Measurements from ENCODE around the gene MYL4. TPM values are rescaled to one million over a fixed set of nuclear protein-coding genes. Genes with fewer than 3 reads are reported as not detected.

Gene MYL4
- total and polyA plus RNA-seq, 4 donors, result 0.49 to 9.0 (median 0.56) TPM

- no peak for TF ChIP-seq CTCF (IDR thresholded peaks at IDR 0.05; ENCODE audit: control extremely low read depth, extremely low read depth)
- Histone ChIP-seq H3K9ac (ENCODE audit: insufficient read depth in 1 of 2, low read length in 2 of 2) (no peak overlapping the region), H3K4me1 (ENCODE audit: control insufficient read depth in 5 of 5, insufficient read depth in 5 of 5, low read length in 5 of 5) (peaks cover 0 to 18% (median 9%) of the 10 kb centered on the region in 5 donors), H3K27me3 (ENCODE audit: control insufficient read depth in 3 of 3, insufficient read depth in 3 of 3, low read length in 2 of 3) (no peaks in the 10 kb centered on the region), H3K4me3 (no peak overlapping the region), H3K9me3 (ENCODE audit: control insufficient read depth in 4 of 4, insufficient read depth in 3 of 4, low read length in 3 of 4) (no peaks in the 10 kb centered on the region), H3K36me3 (ENCODE audit: control insufficient read depth in 4 of 4, insufficient read depth in 4 of 4, low read length in 4 of 4) (no peaks in the 10 kb centered on the region), H3K27ac (ENCODE audit: low read depth in 1 of 2, low read length in 1 of 2) (no peak overlapping the region)
- WGBS, 2 donors, result 86 to 89% methylated on average over 29 of the region's 29 CpGs
- DNase-seq (no peak), ATAC-seq (ENCODE audit: insufficient read depth, low FRiP score) (no peak)
Observed at GRCh38 chr17:47238321-47239010, 29.3 kb downstream of the MYL4 start.

DNA sequence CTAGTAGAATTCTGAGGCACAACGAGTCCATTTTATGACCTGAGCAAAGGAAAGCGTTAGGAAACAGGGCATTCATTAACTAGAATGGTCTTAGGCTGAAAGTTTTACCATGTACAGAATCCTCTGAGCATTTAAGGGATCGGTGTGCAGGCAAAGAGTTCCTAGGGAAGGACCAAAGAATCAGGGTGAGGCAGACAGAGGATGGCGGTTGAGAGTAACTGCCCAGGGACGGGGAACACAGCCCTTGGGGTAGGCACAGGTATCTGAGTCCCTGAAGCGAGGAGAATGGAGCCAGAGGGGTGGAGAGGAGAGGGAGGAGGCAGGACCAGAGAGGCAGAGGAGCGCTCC lies 30.4 kb downstream of the MYL4 start:
- 90 to 91% methylated on average over 7 of the region's 7 CpGs for whole genome bisulfite sequencing, 2 donors
- Histone ChIP-seq H3K36me3 (ENCODE audit: control insufficient read depth in 4 of 4, insufficient read depth in 4 of 4, low read length in 4 of 4) (no peaks in the 10 kb centered on the region), H3K9me3 (ENCODE audit: control insufficient read depth in 4 of 4, insufficient read depth in 3 of 4, low read length in 3 of 4) (no peaks in the 10 kb centered on the region), H3K27ac (ENCODE audit: low read depth in 1 of 2, low read length in 1 of 2) (peak overlapping the region; percentile 82 to 86), H3K27me3 (ENCODE audit: control insufficient read depth in 3 of 3, insufficient read depth in 3 of 3, low read length in 2 of 3) (no peaks in the 10 kb centered on the region), H3K4me3 (no peak overlapping the region), H3K4me1 (ENCODE audit: control insufficient read depth in 5 of 5, insufficient read depth in 5 of 5, low read length in 5 of 5) (peaks cover 0 to 18% (median 9%) of the 10 kb centered on the region in 5 donors), H3K9ac (ENCODE audit: insufficient read depth in 1 of 2, low read length in 2 of 2) (no peak overlapping the region)
- ATAC-seq (ENCODE audit: insufficient read depth, low FRiP score), result no peak
- DNase-seq, result no peak
- TF ChIP-seq CTCF (IDR thresholded peaks at IDR 0.05; ENCODE audit: control extremely low read depth, extremely low read depth), result no peak

- Histone ChIP-seq H3K4me3 (no peak overlapping the region), H3K9ac (ENCODE audit: insufficient read depth in 1 of 2, low read length in 2 of 2) (no peak overlapping the region), H3K9me3 (ENCODE audit: control insufficient read depth in 4 of 4, insufficient read depth in 3 of 4, low read length in 3 of 4) (no peaks in the 10 kb centered on the region), H3K27ac (ENCODE audit: low read depth in 1 of 2, low read length in 1 of 2) (peak overlapping the region; percentile 82 to 86), H3K36me3 (ENCODE audit: control insufficient read depth in 4 of 4, insufficient read depth in 4 of 4, low read length in 4 of 4) (no peaks in the 10 kb centered on the region), H3K4me1 (ENCODE audit: control insufficient read depth in 5 of 5, insufficient read depth in 5 of 5, low read length in 5 of 5) (peaks cover 0 to 18% (median 9%) of the 10 kb centered on the region in 5 donors), H3K27me3 (ENCODE audit: control insufficient read depth in 3 of 3, insufficient read depth in 3 of 3, low read length in 2 of 3) (no peaks in the 10 kb centered on the region)
- ATAC-seq (ENCODE audit: insufficient read depth, low FRiP score) (peak; percentile 24), DNase-seq (peak; percentile 52 to 78 (median 63))
- WGBS, 2 donors, result 38 to 57% methylated on average over 3 of the region's 3 CpGs
- TF ChIP-seq CTCF (IDR thresholded peaks at IDR 0.05; ENCODE audit: control extremely low read depth, extremely low read depth), result no peak
Observed at GRCh38 chr17:47239967-47240651, 31.0 kb downstream of the MYL4 start.

Measured in lung (tissue), 12 donors.